Heart left ventricle (tissue), 16 donors: ENCODE data around the gene DLGAP1. TPM values are rescaled to one million over a fixed set of nuclear protein-coding genes. Genes with fewer than 3 reads are reported as not detected.

Experiments used
- ATAC-seq, 4 donors: fragments of 200-7000 bp; cut with Tn5 transposase; one replicate each; pipeline ENCODE4 v1.9.1; 2020 to 2022; ENCODE audit warnings: moderate library complexity in 4 of 4, mild to moderate bottlenecking in 3 of 4, moderate number of reproducible peaks in 1 of 4
- DNase-seq, 5 donors: peaks; one replicate each; pipeline ENCODE4 v3.0.0-alpha.2; 2020
- H3K27ac ChIP-seq, 12 donors: fragments of 200-600 bp; sonication (generic) in 4 of 12; one replicate each; pipeline versions ENCODE4 v1.5.0 to v1.8.0; 2016 to 2022; ENCODE audit warnings: mild to moderate bottlenecking in 2 of 12
- H3K27me3 ChIP-seq, 9 donors: fragments of 200-600 bp; sonication (generic) in 2 of 9; one replicate each; pipeline versions ENCODE4 v1.5.1 to v1.8.0; 2016 to 2022; ENCODE audit warnings: mild to moderate bottlenecking in 3 of 9
- H3K36me3 ChIP-seq, 9 donors: fragments of 200-600 bp; sonication (generic) in 2 of 9; one replicate each; pipeline versions ENCODE4 v1.5.0 to v1.8.0; 2018 to 2022; ENCODE audit warnings: mild to moderate bottlenecking in 2 of 9
- H3K4me1 ChIP-seq, 12 donors: fragments of 200-600 bp; sonication (generic) in 4 of 12; one replicate each; pipeline versions ENCODE4 v1.5.0 to v1.8.0; 2016 to 2022; ENCODE audit warnings: mild to moderate bottlenecking in 3 of 12
- H3K4me3 ChIP-seq, 12 donors: fragments of 200-600 bp; sonication (generic) in 4 of 12; one replicate each; pipeline versions ENCODE4 v1.5.0 to v1.8.0; 2017 to 2022; ENCODE audit warnings: mild to moderate bottlenecking in 9 of 12, moderate library complexity in 4 of 12
- H3K9me3 ChIP-seq, 12 donors: fragments of 200-600 bp; sonication (generic) in 4 of 12; one replicate each; pipeline versions ENCODE4 v1.5.0 to v1.8.0; 2016 to 2022; ENCODE audit warnings: mild to moderate bottlenecking in 1 of 12
- POLR2A ChIP-seq, 2 donors: fragments of 450-650 bp; IDR thresholded peaks; one replicate each; pipeline ENCODE4 v1.6.1; 2017; ENCODE audit warnings: antibody characterized with exemption in 2 of 2, mild to moderate bottlenecking in 2 of 2, moderate library complexity in 2 of 2
- WGBS, 4 donors: extraction: QIAGEN DNeasy Blood & Tissue Kit in 2 of 4; methylation state at CpG; one replicate each; pipeline versions ENCODE4 v1.1.5 to v1.1.7; 2013 to 2018; 5-methylcytosine and 5-hydroxymethylcytosine counted together
- intact Hi-C, 10 donors: fragments of 100-400 bp; cut with DNase I; formaldehyde crosslinking; loops; one replicate each; pipeline versions ENCODE4 v1.11.1 to v1.14.2; 2022
- polyA plus RNA-seq, 2 donors: library from polyadenylated mRNA; stranded (reverse); fragments of 200-250 nt; gene quantifications; one replicate each; pipeline ENCODE4 v1.2.3, GENCODE V29; 2013
- total RNA-seq, 9 donors: library from RNA; depleted of rRNA in 2 of 9; stranded (reverse); fragments of >200 nt in 2 of 9; fragmentation: NEBNext Ultra II Directional in 3 of 9; extraction: Animal tissue kit (Norgen Biotek cat#: 25700) in 3 of 9; gene quantifications; one replicate each; pipeline versions ENCODE4 v1.1.0 to v1.2.4, GENCODE V29; 2016 to 2023
- TF ChIP-seq, protein P1 (sequence below), 12 donors: fragments of 200-600 bp; sonication (generic) in 4 of 12; IDR thresholded peaks; one replicate each; pipeline versions ENCODE4 v1.5.0 to v1.8.0; 2018 to 2022; ENCODE audit warnings: antibody characterized with exemption in 12 of 12, mild to moderate bottlenecking in 5 of 12
- donor health status: ischemic (EF 13 %, LVEDD 7.1; RV severe dilation, severe dysfunction).
- donor health status: healthy with polysubstance abuse.
- donor health status: DM: no; HTN: yes; CAD: no.
- donor health status: DM: no; HTN: no; CAD: no.
- donor health status: ischemic (EF 25% LVEDD 6.9; RV normal size, moderate dysfunction).
- donor health status: ischemic (EF 25% LVEDD 5.7; RV mildly dilated, moderate dysfunction).
- donor health status: healthy.
- donor health status: DM: yes; HTN: yes; CAD: no.
- donor health status: ischemic (EF 35%, LVEDD 5.7; RV mildly dilated, moderate dysfunction).
- donor health status: nonischemic (EF 11% LVEDD 7.7; RV severe dilation, severe dysfunction).
- donor health status: DM: yes; HTN: yes; CAD: no.
- donor health status: PGD.
- donor health status: ischemic (EF 29% LVEDD 5.4; RV normal size, mild dysfunction).
- donor health status: nonischemic (EF 23%, LVEDD 6.1; RV moderate dilation, normal function).

The DLGAP1 gene
- total and polyA plus RNA-seq, 11 donors = 0.10 to 5.5 (median 0.40) TPM; not detected in 1

DNA sequence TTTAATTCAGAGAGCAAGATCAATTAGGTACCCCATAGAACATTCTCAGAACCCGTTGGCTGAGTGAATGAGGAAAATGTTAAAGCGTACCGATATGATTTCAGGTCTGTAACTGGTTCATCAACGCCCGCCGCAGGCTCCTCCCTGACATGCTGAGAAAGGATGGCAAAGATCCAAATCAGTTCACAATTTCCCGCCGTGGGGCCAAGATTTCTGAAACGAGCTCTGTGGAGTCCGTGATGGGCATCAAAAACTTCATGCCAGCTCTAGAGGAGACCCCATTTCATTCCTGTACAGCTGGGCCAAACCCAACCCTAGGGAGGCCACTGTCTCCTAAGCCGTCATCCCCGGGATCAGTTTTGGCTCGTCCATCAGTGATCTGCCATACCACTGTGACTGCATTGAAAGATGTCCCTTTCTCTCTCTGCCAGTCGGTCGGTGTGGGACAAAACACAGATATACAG is 997.8 kb downstream of the DLGAP1 start:
- no peak for DNase-seq
- intact Hi-C loops = loop anchor here in 4 of 10 donors (5.0 to 10.0 kb wide), 4 partner anchors 130 to 208 kb away; no protein-coding TSS in a partner anchor
- Histone ChIP-seq H3K36me3 (peaks cover 0 to 42% (median 35%) of the 10 kb centered on the region in 9 donors), H3K27me3 (no peaks in the 10 kb centered on the region), H3K4me1 (peaks cover 0 to 57% (median 19%) of the 10 kb centered on the region in 12 donors), H3K4me3 (no peak overlapping the region), H3K9me3 (peaks cover 0 to 19% (median 0%) of the 10 kb centered on the region in 12 donors), H3K27ac (peak overlapping the region in 1 of 12 donors; percentile 75)
- ATAC-seq = no peak
- TF ChIP-seq POLR2A (IDR thresholded peaks at IDR 0.05) = no peak
- TF ChIP-seq, protein P1, sequence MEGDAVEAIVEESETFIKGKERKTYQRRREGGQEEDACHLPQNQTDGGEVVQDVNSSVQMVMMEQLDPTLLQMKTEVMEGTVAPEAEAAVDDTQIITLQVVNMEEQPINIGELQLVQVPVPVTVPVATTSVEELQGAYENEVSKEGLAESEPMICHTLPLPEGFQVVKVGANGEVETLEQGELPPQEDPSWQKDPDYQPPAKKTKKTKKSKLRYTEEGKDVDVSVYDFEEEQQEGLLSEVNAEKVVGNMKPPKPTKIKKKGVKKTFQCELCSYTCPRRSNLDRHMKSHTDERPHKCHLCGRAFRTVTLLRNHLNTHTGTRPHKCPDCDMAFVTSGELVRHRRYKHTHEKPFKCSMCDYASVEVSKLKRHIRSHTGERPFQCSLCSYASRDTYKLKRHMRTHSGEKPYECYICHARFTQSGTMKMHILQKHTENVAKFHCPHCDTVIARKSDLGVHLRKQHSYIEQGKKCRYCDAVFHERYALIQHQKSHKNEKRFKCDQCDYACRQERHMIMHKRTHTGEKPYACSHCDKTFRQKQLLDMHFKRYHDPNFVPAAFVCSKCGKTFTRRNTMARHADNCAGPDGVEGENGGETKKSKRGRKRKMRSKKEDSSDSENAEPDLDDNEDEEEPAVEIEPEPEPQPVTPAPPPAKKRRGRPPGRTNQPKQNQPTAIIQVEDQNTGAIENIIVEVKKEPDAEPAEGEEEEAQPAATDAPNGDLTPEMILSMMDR (IDR thresholded peaks at IDR 0.05) = no peak
- WGBS, 4 donors = 72 to 87% (median 81%) methylated on average over 15 of the region's 15 CpGs

DNA sequence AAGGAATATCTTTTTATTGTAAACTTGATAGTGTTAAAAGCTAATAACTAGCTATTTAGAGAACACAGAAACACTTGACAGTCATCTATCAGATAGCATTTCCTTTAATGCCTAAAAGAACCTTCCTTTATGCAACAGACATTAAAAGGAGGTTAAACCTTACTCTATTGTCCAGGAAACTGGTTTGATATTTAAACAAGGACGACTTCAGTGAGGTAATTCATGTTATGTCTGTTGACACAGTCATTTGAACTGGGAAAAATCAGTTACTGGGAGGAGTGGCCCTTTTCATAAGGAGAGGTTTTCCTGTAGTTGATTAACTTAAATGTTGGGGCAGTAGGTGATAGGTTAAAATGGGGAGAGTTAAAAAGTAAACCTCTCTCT is 998.4 kb downstream of the DLGAP1 start:
- DNase-seq (no peak), ATAC-seq (no peak)
- Histone ChIP-seq H3K27me3 (no peaks in the 10 kb centered on the region), H3K36me3 (peaks cover 0 to 42% (median 35%) of the 10 kb centered on the region in 9 donors), H3K4me1 (peaks cover 0 to 57% (median 20%) of the 10 kb centered on the region in 12 donors), H3K27ac (no peak overlapping the region), H3K9me3 (peaks cover 0 to 13% (median 0%) of the 10 kb centered on the region in 12 donors), H3K4me3 (no peak overlapping the region)
- TF ChIP-seq POLR2A (IDR thresholded peaks at IDR 0.05) = no peak
- TF ChIP-seq, protein P1 (IDR thresholded peaks at IDR 0.05) = no peak
- 47 to 64% (median 59%) methylated on average over 1 of the region's 1 CpG for WGBS, 4 donors
- intact Hi-C loops = loop anchor here in 4 of 10 donors (5.0 to 10.0 kb wide), 4 partner anchors 131 to 208 kb away; no protein-coding TSS in a partner anchor

DNA sequence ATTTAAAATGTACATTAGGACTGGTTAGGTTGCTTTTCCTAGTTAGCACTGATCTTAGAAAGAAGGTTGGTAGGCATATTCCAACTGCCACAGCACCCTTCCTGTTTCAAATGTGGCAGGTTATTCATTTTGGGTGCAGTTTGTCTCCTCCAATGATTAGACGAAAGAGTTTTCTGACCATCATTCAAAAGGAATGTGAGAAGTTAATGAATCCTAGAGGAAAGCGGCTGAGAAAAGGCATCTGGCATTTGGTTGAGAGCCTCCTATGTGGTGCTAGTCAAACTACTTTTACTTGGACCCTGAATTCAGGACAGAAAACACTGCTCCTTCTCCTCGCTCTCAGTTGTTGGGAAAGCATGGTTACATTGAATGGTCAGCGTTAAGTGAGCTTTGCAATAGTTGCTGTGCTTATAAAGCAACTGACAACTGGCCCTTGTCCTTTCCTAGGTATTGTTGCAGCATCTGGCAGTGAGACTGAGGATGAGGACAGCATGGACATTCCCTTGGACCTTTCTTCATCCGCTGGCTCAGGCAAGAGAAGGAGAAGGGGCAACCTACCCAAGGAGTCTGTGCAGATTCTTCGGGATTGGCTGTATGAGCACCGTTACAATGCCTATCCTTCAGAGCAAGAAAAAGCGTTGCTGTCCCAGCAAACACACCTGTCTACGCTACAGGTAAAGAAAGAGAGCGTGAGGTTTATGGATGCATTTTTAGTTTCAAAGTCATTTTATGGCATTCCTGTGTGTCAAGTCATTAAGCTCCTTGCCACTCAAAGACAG is 999.0 kb downstream of the DLGAP1 start:
- H3K4me3 ChIP-seq = no peak overlapping the region
- H3K36me3 ChIP-seq = peaks cover 0 to 42% (median 35%) of the 10 kb centered on the region in 9 donors
- no peaks in the 10 kb centered on the region for H3K27me3 ChIP-seq
- peaks cover 0 to 7% (median 0%) of the 10 kb centered on the region in 12 donors for H3K9me3 ChIP-seq
- no peak for DNase-seq
- 80 to 89% (median 84%) methylated on average over 10 of the region's 10 CpGs for WGBS, 4 donors
- H3K27ac ChIP-seq = peak overlapping the region in 2 of 12 donors; percentile 96 to 100
- no peak for ATAC-seq
- intact Hi-C loops = loop anchor here in 7 of 10 donors (2.0 to 10.0 kb wide), 6 partner anchors 131 to 211 kb away; no protein-coding TSS in a partner anchor
- H3K4me1 ChIP-seq = peaks cover 0 to 57% (median 20%) of the 10 kb centered on the region in 12 donors
- TF ChIP-seq, protein P1 (IDR thresholded peaks at IDR 0.05) = no peak
- TF ChIP-seq POLR2A (IDR thresholded peaks at IDR 0.05) = no peak

DNA sequence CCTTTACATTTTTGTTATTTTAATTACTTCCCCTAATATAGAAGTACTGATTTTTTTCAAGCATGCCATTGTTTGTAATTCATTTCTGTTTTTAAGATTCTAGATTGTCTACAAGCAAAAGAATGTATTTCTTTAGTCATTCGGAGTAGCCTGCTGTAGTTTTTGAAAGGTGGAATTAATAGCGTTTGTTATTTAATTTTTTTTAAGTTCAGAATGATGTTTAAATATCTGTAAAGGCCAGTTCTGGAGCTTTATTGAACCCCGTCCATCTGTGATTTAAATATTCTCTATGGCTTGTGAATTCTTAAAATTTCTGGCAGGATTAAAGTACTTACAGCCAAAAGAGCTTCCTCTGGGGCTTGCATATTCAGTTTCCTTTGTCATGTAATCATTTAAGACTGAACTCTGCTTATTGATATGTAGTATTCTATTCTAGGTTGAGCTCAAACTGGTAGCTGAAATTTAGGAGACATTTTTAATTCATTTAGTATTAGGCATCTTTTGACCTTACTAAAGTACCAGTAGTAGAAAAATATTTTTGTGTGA is 999.9 kb downstream of the DLGAP1 start:
- H3K27ac ChIP-seq = peak overlapping the region in 7 of 12 donors; percentile 96 to 100 (median 98)
- H3K9me3 ChIP-seq = no peaks in the 10 kb centered on the region
- peaks cover 0 to 57% (median 20%) of the 10 kb centered on the region in 12 donors for H3K4me1 ChIP-seq
- H3K4me3 ChIP-seq = peak overlapping the region in 6 of 12 donors; percentile 67 to 93 (median 82)
- WGBS, 4 donors = 41 to 51% (median 45%) methylated on average over 3 of the region's 3 CpGs
- ATAC-seq = no peak
- peaks cover 0 to 41% (median 31%) of the 10 kb centered on the region in 9 donors for H3K36me3 ChIP-seq
- no peak for DNase-seq
- H3K27me3 ChIP-seq = no peaks in the 10 kb centered on the region
- TF ChIP-seq, protein P1 (IDR thresholded peaks at IDR 0.05) = peak in 1 of 12 donors; percentile 23
- TF ChIP-seq POLR2A (IDR thresholded peaks at IDR 0.05) = no peak
- intact Hi-C loops = loop anchor here in 7 of 10 donors (2.0 to 10.0 kb wide), 6 partner anchors 132 to 212 kb away; no protein-coding TSS in a partner anchor
